ENCODE results near the gene ATP2B2.

The ATP2B2 gene

DNA sequence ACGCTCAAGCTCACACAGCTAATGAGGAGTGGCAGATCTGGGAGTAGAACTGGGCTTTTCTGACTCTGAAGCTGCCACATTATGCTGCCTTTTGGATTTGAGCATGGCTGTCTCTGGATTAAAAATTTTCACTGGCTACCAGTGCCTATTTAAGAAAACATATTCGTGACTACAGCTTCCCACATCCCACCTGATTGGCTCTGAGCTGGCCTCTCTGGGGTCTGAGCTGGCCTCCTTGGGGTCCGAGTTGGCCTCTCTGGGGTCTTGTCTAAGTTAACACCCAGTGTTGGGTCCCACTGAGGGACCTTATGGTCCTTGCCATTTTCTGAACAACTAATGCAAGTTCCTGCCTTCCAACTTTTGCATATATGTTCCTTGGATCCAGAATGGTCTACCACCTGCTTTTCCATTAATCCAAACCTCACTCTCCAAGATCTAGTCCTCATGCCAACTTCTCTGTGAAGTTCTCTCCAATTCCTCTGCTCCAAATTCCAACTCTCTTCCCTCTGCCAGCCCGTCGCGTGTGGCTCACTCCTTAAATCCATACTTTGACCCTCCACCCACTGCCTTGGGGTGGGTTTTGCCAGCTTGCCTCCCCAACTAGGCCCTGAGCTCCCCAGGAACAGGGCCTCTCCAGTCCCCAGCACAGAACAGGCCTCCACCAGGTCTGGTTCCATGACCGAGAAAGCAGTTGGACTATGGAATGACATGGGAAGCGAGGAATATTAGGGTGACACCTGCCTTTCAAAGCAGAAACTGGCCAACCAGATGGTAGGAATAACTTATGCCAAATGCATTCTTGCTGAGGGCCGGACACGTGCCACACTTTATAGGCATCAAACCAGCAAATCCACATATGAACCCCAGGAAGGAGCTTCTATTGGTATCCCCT is 42.5 kb downstream of the ATP2B2 start:
- DNase-seq (ENCODE audit: extremely low read depth, low read depth): no peak
- TF ChIP-seq, protein P1, sequence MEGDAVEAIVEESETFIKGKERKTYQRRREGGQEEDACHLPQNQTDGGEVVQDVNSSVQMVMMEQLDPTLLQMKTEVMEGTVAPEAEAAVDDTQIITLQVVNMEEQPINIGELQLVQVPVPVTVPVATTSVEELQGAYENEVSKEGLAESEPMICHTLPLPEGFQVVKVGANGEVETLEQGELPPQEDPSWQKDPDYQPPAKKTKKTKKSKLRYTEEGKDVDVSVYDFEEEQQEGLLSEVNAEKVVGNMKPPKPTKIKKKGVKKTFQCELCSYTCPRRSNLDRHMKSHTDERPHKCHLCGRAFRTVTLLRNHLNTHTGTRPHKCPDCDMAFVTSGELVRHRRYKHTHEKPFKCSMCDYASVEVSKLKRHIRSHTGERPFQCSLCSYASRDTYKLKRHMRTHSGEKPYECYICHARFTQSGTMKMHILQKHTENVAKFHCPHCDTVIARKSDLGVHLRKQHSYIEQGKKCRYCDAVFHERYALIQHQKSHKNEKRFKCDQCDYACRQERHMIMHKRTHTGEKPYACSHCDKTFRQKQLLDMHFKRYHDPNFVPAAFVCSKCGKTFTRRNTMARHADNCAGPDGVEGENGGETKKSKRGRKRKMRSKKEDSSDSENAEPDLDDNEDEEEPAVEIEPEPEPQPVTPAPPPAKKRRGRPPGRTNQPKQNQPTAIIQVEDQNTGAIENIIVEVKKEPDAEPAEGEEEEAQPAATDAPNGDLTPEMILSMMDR (IDR thresholded peaks at IDR 0.05; ENCODE audit: low read depth, low read length): no peak

DNA sequence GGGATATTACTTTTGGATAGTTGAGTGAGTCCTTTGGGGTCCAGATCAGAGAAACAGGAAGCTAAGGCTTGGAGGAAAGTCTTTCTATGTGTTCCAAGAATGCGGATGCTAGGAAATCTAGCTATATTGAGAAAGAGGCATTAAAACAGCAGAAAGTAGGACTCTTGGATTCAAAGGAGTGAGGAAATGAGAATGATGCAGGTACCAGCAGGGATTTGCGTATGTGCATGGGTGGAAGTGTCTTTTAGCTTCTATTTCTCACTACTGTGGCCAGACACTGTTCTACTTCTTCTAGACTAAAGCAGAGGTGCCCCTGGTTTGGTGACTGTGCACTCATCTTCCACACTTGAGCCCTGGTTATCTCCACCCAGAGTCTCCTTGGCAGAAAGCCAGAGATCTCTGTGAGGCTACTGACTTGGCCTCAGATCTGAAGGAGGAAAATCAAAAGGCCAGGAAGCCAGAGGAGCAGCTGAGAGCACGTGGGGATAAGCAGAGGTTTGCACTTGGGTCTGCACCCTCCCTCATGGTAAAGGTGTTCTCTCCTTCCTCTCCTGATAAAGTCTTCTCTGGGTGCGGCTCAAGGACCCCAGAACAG is 44.3 kb downstream of the ATP2B2 start:
- no peak for DNase-seq (ENCODE audit: extremely low read depth, low read depth)
- TF ChIP-seq, protein P1 (IDR thresholded peaks at IDR 0.05; ENCODE audit: low read depth, low read length): no peak

DNA sequence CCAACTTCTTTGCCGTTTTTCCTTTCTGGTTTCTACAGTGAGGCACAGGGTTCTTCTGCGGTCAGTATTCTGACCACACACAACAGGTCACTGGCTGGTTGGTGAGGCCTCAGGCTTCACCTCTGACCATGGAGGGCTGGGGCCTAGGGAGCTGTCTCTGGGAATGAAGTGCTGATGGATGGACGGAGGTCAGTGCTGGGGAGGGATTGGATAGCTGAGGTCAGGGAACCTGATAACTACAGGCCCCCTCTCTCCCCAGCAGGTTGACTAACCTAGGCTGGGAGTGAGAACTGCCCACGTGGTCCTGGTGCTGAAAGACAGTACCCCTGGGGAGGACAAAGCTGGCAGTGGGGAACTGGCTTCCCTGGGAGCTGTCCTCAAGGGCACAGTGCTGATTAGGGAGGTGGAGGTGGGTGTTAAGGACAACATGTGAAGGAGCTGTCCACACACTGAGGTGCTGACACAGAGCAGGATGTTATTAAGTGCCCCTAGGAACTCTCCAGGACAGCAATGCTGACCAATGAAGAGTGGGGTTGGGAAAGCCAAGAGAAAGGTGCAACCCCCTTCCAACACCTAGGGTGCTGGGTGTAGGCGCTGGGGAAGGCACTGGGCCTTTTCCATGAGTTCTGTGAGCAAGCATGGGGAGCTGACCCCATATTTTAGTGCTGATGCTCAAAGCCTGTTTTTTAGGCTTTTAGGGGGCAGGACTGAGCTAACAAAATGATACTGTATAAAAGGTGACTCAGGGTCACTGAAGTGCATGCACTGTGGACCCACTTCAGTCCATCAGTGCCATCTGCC is 45.2 kb downstream of the ATP2B2 start:
- TF ChIP-seq, protein P1 (IDR thresholded peaks at IDR 0.05; ENCODE audit: low read depth, low read length): no peak
- no peak for DNase-seq (ENCODE audit: extremely low read depth, low read depth)

DNA sequence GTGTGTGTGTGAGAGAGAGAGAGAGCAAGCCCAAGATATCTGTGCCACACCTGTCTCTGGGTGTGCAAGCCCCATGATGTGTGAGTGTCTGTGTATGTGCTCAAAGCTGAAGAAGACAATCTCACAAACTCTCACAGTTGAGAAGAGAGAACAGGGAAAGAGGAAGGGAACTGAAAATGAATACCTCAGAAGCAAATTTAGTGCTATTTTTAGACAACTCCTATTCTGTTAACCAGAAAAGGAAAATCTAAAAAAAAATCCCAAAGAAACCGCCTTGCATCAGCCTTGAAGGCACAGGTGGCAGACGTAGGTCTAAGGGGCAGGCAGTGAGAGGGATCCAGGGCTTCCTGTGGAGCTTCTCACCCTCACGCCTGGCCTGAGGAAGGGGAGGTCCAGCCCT is 47.8 kb downstream of the ATP2B2 start:
- no peak for DNase-seq (ENCODE audit: extremely low read depth, low read depth)
- TF ChIP-seq, protein P1 (IDR thresholded peaks at IDR 0.05; ENCODE audit: low read depth, low read length): no peak

DNA sequence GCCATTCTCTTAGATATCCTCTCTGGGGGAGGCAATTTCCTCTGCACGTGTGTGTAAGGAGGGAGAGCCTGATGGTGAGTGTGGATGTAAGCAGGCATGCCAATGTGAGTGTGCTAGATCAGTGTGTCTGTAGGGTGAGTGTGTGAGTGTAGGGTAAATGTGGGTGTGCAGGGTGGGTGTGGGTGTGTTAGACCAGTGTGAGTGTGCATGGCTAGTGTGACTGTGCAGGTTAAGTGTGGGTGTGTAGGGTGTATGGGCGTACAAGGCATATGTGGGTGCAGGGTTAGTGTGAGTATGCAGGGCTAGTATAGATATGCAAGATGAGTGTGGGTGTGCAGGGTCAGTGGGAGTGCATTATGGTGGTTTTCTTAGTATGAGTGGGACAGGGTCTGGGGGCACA is 48.4 kb downstream of the ATP2B2 start:
- TF ChIP-seq, protein P1 (IDR thresholded peaks at IDR 0.05; ENCODE audit: low read depth, low read length): no peak
- DNase-seq (ENCODE audit: extremely low read depth, low read depth): no peak

DNA sequence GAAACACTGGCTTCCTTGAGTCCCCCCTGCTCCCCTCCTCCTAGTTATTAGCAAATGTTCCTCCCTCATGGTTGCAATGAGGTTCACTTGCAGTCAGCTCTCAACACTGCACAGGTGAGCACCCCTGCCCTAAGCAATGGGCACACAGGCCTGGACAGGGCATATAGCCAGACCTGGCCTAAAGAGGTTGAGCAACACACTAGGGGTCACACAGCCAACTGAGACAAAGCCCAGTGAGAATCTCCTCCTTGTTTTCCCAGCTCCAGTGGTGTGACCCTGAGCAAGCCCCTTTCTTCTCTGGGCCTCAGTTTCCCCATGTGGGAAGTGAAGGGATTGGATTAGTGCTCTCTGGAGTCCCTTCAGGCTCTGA is 49.9 kb downstream of the ATP2B2 start:
- DNase-seq (ENCODE audit: extremely low read depth, low read depth): no peak
- TF ChIP-seq, protein P1 (IDR thresholded peaks at IDR 0.05; ENCODE audit: low read depth, low read length): no peak

All from AG09319 (cell line).